Fibroblast of lung (primary cell): ENCODE results near the gene BAMBI. TPM values are rescaled to one million over a fixed set of nuclear protein-coding genes. Genes with fewer than 3 reads are reported as not detected.

ENCODE experiments used
- DNase-seq, 2 donors: peaks; one replicate each; pipeline versions ENCODE4 v3.0.0 to v3.0.0-alpha.2; 2010; ENCODE audit warnings: low read depth in 2 of 2
- H2AFZ ChIP-seq: 2 replicates; pipeline ENCODE4 v1.5.1; 2012; ENCODE audit warnings: low read length, control low read depth, inconsistent platforms
- H3K27ac ChIP-seq: 2 replicates; pipeline ENCODE4 v1.5.1; 2011; ENCODE audit warnings: low read length, control low read depth; ENCODE audit not compliant: insufficient read depth
- H3K27me3 ChIP-seq: 2 replicates; pipeline ENCODE4 v1.5.1; 2011; ENCODE audit warnings: mild to moderate bottlenecking, low read length; ENCODE audit not compliant: control insufficient read depth, insufficient read depth
- H3K36me3 ChIP-seq: 2 replicates; pipeline ENCODE4 v1.5.1; 2011; ENCODE audit warnings: low read length; ENCODE audit not compliant: control insufficient read depth, insufficient read depth
- H3K4me1 ChIP-seq: 2 replicates; pipeline ENCODE4 v1.5.1; 2011; ENCODE audit warnings: low read length; ENCODE audit not compliant: control insufficient read depth, insufficient read depth; ENCODE audit errors: extremely low read depth
- H3K4me2 ChIP-seq: 2 replicates; pipeline ENCODE4 v1.5.1; 2011; ENCODE audit warnings: low read length, control low read depth; ENCODE audit not compliant: insufficient read depth; ENCODE audit errors: extremely low read depth
- H3K4me3 ChIP-seq, 4 experiments: fragments of 200-600 bp in 1 of 4; sonication (generic) in 1 of 4; replicated peaks in 1 of 4; 2 replicates each; pipeline ENCODE4 v1.5.1; 2011 to 2016; ENCODE audit warnings: low read length in 4 of 4, low read depth in 3 of 4, mild to moderate bottlenecking in 3 of 4, control low read depth in 2 of 4, inconsistent platforms in 1 of 4, mixed read lengths in 1 of 4; ENCODE audit not compliant: insufficient read depth in 1 of 4; ENCODE audit errors: control extremely low read depth in 1 of 4
- H3K79me2 ChIP-seq: 2 replicates; pipeline ENCODE4 v1.5.1; 2012; ENCODE audit warnings: mild to moderate bottlenecking, low read length, inconsistent platforms; ENCODE audit not compliant: control insufficient read depth, insufficient read depth
- H3K9ac ChIP-seq: 2 replicates; pipeline ENCODE4 v1.5.1; 2011; ENCODE audit warnings: mild to moderate bottlenecking, low read length, control low read depth; ENCODE audit not compliant: insufficient read depth
- H3K9me3 ChIP-seq: 2 replicates; pipeline ENCODE4 v1.5.1; 2012; ENCODE audit warnings: low read depth, low read length; ENCODE audit not compliant: control insufficient read depth, insufficient read depth
- H4K20me1 ChIP-seq: 2 replicates; pipeline ENCODE4 v1.5.1; 2011; ENCODE audit warnings: low read length; ENCODE audit not compliant: control insufficient read depth, insufficient read depth; ENCODE audit errors: extremely low read depth
- CTCF ChIP-seq, 2 donors: IDR thresholded peaks in 1 of 2; conservative IDR thresholded peaks in 1 of 2; 1 replicate in 1 of 2; 2 replicates in 1 of 2; pipeline ENCODE4 v1.5.1; 2011 to 2012; ENCODE audit warnings: low read length in 2 of 2, control low read depth in 1 of 2, inconsistent platforms in 1 of 2, low read depth in 1 of 2, mild to moderate bottlenecking in 1 of 2
- EZH2 ChIP-seq: IDR thresholded peaks from 2 replicates; pipeline ENCODE4 v1.5.1; 2012; ENCODE audit warnings: low read length, control low read depth, mild to moderate bottlenecking; ENCODE audit errors: missing control alignments
- polyA plus RNA-seq, 2 donors: library from polyadenylated mRNA; depleted of rRNA in 1 of 2; stranded (reverse) in 1 of 2; unstranded in 1 of 2; fragments of >200 nt; gene quantifications; 2 replicates each; pipeline ENCODE4 v1.2.1, GENCODE V29; 2011 to 2012; ENCODE audit warnings: missing spikeins in 1 of 2
- total RNA-seq: library from RNA; depleted of rRNA; stranded (reverse); fragments of >200 nt; gene quantifications from 2 replicates; pipeline ENCODE4 v1.2.1, GENCODE V29; 2014

BAMBI gene
- total and polyA plus RNA-seq, 2 donors (not counting 1 experiment from before 2014, with no cell fraction given), result 4.6 to 17.8 TPM

- H3K9ac ChIP-seq, result no peak overlapping the region
- H3K9me3 ChIP-seq, result no peaks in the 10 kb centered on the region
- peaks cover 7% of the 10 kb centered on the region for H3K4me1 ChIP-seq
- H2AFZ ChIP-seq, result no peak overlapping the region
- DNase-seq, result peak; percentile 86 to 91
- no peak overlapping the region for H3K4me3 ChIP-seq
- TF ChIP-seq CTCF (conservative IDR thresholded peaks at IDR 0.05 in 1 of 2, IDR thresholded peaks at IDR 0.05 in 1 of 2; ENCODE audit: low read depth in 1 of 2, low read length in 2 of 2) (no peak), EZH2 (no peak)
- H3K27me3 ChIP-seq, result no peaks in the 10 kb centered on the region
- H3K27ac ChIP-seq, result no peak overlapping the region
- H3K36me3 ChIP-seq, result no peaks in the 10 kb centered on the region
- H3K4me2 ChIP-seq, result no peak overlapping the region
- H3K79me2 ChIP-seq, result no peaks in the 10 kb centered on the region
- H4K20me1 ChIP-seq, result no peaks in the 10 kb centered on the region
These were observed 16.3 kb upstream of the BAMBI start for GRCh38 chr10:28661035-28661434.

GRCh38 chr10:28663576-28664368 lies 13.5 kb upstream of the BAMBI start:
- H2AFZ ChIP-seq, result no peak overlapping the region
- no peaks in the 10 kb centered on the region for H4K20me1 ChIP-seq
- no peaks in the 10 kb centered on the region for H3K9me3 ChIP-seq
- H3K4me2 ChIP-seq, result no peak overlapping the region
- H3K9ac ChIP-seq, result no peak overlapping the region
- no peaks in the 10 kb centered on the region for H3K79me2 ChIP-seq
- no peak overlapping the region for H3K27ac ChIP-seq
- peaks cover 6% of the 10 kb centered on the region for H3K27me3 ChIP-seq
- peaks cover 7% of the 10 kb centered on the region for H3K4me1 ChIP-seq
- no peaks in the 10 kb centered on the region for H3K36me3 ChIP-seq
- peak; percentile 98 to 100 for TF ChIP-seq CTCF (conservative IDR thresholded peaks at IDR 0.05 in 1 of 2, IDR thresholded peaks at IDR 0.05 in 1 of 2; ENCODE audit: low read depth in 1 of 2, low read length in 2 of 2)
- no peak for TF ChIP-seq EZH2
- peak; percentile 77 to 88 for DNase-seq
- H3K4me3 ChIP-seq, result no peak overlapping the region

- Histone ChIP-seq H3K36me3 (no peaks in the 10 kb centered on the region), H3K4me3 (no peak overlapping the region), H3K9me3 (no peaks in the 10 kb centered on the region), H3K27ac (no peak overlapping the region), H3K27me3 (peaks cover 10% of the 10 kb centered on the region), H3K4me1 (peaks cover 9% of the 10 kb centered on the region), H3K9ac (no peak overlapping the region), H4K20me1 (no peaks in the 10 kb centered on the region), H3K79me2 (no peaks in the 10 kb centered on the region), H2AFZ (no peak overlapping the region), H3K4me2 (no peak overlapping the region)
- DNase-seq, result peak; percentile 72 to 79
- TF ChIP-seq EZH2 (no peak), CTCF (conservative IDR thresholded peaks at IDR 0.05 in 1 of 2, IDR thresholded peaks at IDR 0.05 in 1 of 2; ENCODE audit: low read depth in 1 of 2, low read length in 2 of 2) (no peak)
These were observed 13.0 kb upstream of the BAMBI start for GRCh38 chr10:28664369-28664740.
